Fibroblast of lung (primary cell): ENCODE results near the gene CCNO.

Source experiments
- EZH2 ChIP-seq: IDR thresholded peaks from 2 replicates; pipeline ENCODE4 v1.5.1; 2012; ENCODE audit warnings: low read length, control low read depth, mild to moderate bottlenecking; ENCODE audit errors: missing control alignments
- TF ChIP-seq, protein P1 (sequence below), 2 donors: IDR thresholded peaks in 1 of 2; conservative IDR thresholded peaks in 1 of 2; 1 replicate in 1 of 2; 2 replicates in 1 of 2; pipeline ENCODE4 v1.5.1; 2011 to 2012; ENCODE audit warnings: low read length in 2 of 2, control low read depth in 1 of 2, inconsistent platforms in 1 of 2, low read depth in 1 of 2, mild to moderate bottlenecking in 1 of 2

DNA sequence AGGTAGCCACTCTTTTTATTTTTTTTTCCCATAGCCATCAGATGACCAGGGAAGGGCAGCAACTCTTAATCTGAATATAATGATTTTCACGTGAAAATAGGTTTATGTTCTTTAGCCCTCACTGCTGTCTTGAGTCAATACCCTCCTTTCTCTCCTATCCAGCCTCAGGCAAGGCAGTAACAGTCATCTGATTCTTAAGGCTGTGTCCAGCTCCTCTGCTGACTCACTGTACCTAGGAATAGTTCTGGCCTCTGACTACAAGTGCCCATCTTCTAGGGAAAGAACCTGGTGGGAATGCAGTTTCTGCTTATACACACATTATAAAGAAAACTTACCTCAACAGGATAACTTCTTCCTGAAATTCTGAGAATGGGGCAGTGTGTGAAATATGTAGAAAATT, 43.4 kb upstream of the CCNO start:
- TF ChIP-seq, protein P1, sequence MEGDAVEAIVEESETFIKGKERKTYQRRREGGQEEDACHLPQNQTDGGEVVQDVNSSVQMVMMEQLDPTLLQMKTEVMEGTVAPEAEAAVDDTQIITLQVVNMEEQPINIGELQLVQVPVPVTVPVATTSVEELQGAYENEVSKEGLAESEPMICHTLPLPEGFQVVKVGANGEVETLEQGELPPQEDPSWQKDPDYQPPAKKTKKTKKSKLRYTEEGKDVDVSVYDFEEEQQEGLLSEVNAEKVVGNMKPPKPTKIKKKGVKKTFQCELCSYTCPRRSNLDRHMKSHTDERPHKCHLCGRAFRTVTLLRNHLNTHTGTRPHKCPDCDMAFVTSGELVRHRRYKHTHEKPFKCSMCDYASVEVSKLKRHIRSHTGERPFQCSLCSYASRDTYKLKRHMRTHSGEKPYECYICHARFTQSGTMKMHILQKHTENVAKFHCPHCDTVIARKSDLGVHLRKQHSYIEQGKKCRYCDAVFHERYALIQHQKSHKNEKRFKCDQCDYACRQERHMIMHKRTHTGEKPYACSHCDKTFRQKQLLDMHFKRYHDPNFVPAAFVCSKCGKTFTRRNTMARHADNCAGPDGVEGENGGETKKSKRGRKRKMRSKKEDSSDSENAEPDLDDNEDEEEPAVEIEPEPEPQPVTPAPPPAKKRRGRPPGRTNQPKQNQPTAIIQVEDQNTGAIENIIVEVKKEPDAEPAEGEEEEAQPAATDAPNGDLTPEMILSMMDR (conservative IDR thresholded peaks at IDR 0.05 in 1 of 2, IDR thresholded peaks at IDR 0.05 in 1 of 2; ENCODE audit: low read depth in 1 of 2, low read length in 2 of 2), result no peak
- TF ChIP-seq EZH2, result no peak
